ENCODE data around the gene EIF3L.

Gene EIF3L

GRCh38 chr22:37817705-37818408 lies 31.4 kb upstream of the EIF3L start:
- DNase-seq = peak; percentile 91

- no peak for DNase-seq
These were observed 30.7 kb upstream of the EIF3L start for GRCh38 chr22:37818409-37819104.

- DNase-seq = no peak
These were observed 30.1 kb upstream of the EIF3L start for GRCh38 chr22:37819105-37819433.

GRCh38 chr22:37820350-37820749 lies 28.9 kb upstream of the EIF3L start:
- no peak for DNase-seq

GRCh38 chr22:37822079-37822833 lies 27.0 kb upstream of the EIF3L start:
- peak; percentile 16 for DNase-seq

GRCh38 chr22:37823134-37823985 lies 25.9 kb upstream of the EIF3L start, which contains the start of gene GALR3:
GALR3 (plus strand) TSS chr22:37823382; CDS start chr22:37823407, 25 bp downstream.
- DNase-seq = no peak

GRCh38 chr22:37824674-37825641 lies 24.3 kb upstream of the EIF3L start:
- no peak for DNase-seq

GRCh38 chr22:37827056-37827455 lies 22.2 kb upstream of the EIF3L start:
- no peak for DNase-seq

- DNase-seq = no peak
These were observed 19.0 kb upstream of the EIF3L start for GRCh38 chr22:37830093-37830842.

GRCh38 chr22:37831472-37831871 lies 17.7 kb upstream of the EIF3L start:
- DNase-seq = no peak

- DNase-seq = no peak
These were observed 17.0 kb upstream of the EIF3L start for GRCh38 chr22:37832022-37832857.

GRCh38 chr22:37842015-37842793 lies 7.0 kb upstream of the EIF3L start:
- DNase-seq = no peak

GRCh38 chr22:37843741-37844089 lies 5.5 kb upstream of the EIF3L start:
- no peak for DNase-seq

- no peak for DNase-seq
These were observed 4.3 kb upstream of the EIF3L start for GRCh38 chr22:37844904-37845329.

- no peak for DNase-seq
These were observed 2.8 kb upstream of the EIF3L start for GRCh38 chr22:37846433-37846832.

GRCh38 chr22:37848587-37849088 lies 581 bp upstream of the EIF3L start:
- DNase-seq = peak; percentile 72

- DNase-seq = no peak
These were observed 1.6 kb downstream of the EIF3L start for GRCh38 chr22:37850801-37851200.

GRCh38 chr22:37852418-37852817 lies 3.2 kb downstream of the EIF3L start:
- DNase-seq = no peak

GRCh38 chr22:37854946-37855345 lies 5.7 kb downstream of the EIF3L start:
- no peak for DNase-seq
